CD4-positive, alpha-beta T cell treated with Interleukin-17A for 1 hour (primary cell): ENCODE results near the gene EIF5.
"Not testable (repeated sequence)": the region's sequence is repeated elsewhere in the genome, so short reads cannot be mapped to it uniquely, and the experiment has no call there.

Experiments used
- DNase-seq: peaks from one replicate; pipeline ENCODE4 v3.0.0-alpha.2; 2020

EIF5 gene

GRCh38 chr14:103339561-103339960 lies 5.5 kb downstream of the EIF5 start:
- DNase-seq = peak; percentile 11

GRCh38 chr14:103340480-103341212 lies 6.6 kb downstream of the EIF5 start:
- peak; percentile 2 for DNase-seq

GRCh38 chr14:103341250-103342129 lies 7.5 kb downstream of the EIF5 start:
- peak; percentile 4 for DNase-seq

GRCh38 chr14:103343164-103343879 lies 9.3 kb downstream of the EIF5 start:
- DNase-seq = no peak

- DNase-seq = peak; percentile 22
These were observed 10.1 kb downstream of the EIF5 start for GRCh38 chr14:103343905-103344797.

- peak; percentile 23 for DNase-seq
These were observed 12.2 kb downstream of the EIF5 start for GRCh38 chr14:103346286-103346685.

GRCh38 chr14:103347091-103347815 lies 13.2 kb downstream of the EIF5 start:
- DNase-seq = peak; percentile 11

GRCh38 chr14:103348154-103348553 lies 14.1 kb downstream of the EIF5 start:
- DNase-seq = no peak

GRCh38 chr14:103349982-103350381 lies 15.9 kb downstream of the EIF5 start:
- DNase-seq = no peak

GRCh38 chr14:103353362-103353761 lies 19.3 kb downstream of the EIF5 start:
- DNase-seq = no peak

- DNase-seq = no peak
These were observed 20.1 kb downstream of the EIF5 start for GRCh38 chr14:103354141-103354540.

GRCh38 chr14:103356024-103356682 lies 22.1 kb downstream of the EIF5 start:
- DNase-seq = no peak

- DNase-seq = not testable (repeated sequence)
These were observed 23.5 kb downstream of the EIF5 start for GRCh38 chr14:103357552-103357951.

- DNase-seq = no peak
These were observed 26.5 kb downstream of the EIF5 start for GRCh38 chr14:103360548-103360947.

GRCh38 chr14:103361867-103362266 lies 27.8 kb downstream of the EIF5 start:
- DNase-seq = no peak

GRCh38 chr14:103362780-103363179 lies 28.7 kb downstream of the EIF5 start:
- DNase-seq = no peak

GRCh38 chr14:103366741-103367140 lies 32.7 kb downstream of the EIF5 start:
- DNase-seq = no peak

- DNase-seq = no peak
These were observed 34.0 kb downstream of the EIF5 start for GRCh38 chr14:103367995-103368394.

GRCh38 chr14:103370087-103370486 lies 36.0 kb downstream of the EIF5 start:
- no peak for DNase-seq

GRCh38 chr14:103372017-103372416 lies 38.0 kb downstream of the EIF5 start:
- no peak for DNase-seq
